ENCODE measurements around the gene PGM5. TPM values are rescaled to one million over a fixed set of nuclear protein-coding genes. Genes with fewer than 3 reads are reported as not detected.

Gene PGM5
- total and polyA plus RNA-seq, 2 experiments from 2014 or later = 0.11 to 0.46 TPM

DNA sequence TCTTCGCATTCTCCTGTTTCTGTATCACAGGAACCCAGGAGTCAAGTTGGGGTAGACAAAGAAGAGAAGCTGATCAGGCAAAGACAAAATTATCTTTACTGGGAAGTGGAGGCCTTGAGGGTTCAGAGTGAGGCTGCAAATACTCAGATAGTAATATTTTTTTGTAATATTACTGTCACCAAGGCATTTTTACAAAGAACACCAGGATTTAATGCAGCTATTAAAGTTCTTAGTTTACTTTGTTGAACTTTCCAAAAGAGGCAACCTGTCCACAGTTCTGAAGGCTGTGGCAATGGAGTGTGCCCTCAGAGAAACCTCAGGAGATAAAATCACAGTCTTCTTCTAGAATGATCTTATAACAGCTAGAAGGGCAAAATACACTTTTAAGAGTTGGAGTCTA lies 74.9 kb downstream of the PGM5 start:
- no peak overlapping the region for H3K4me3 ChIP-seq
- H2AFZ ChIP-seq = no peak overlapping the region
- no peaks in the 10 kb centered on the region for H3F3A ChIP-seq (ENCODE audit: insufficient read depth)
- in situ Hi-C loops (cut with MboI) = no loop called here
- H3K9me2 ChIP-seq (ENCODE audit: insufficient read depth) = no peaks in the 10 kb centered on the region
- no peak for DNase-seq
- H3K9ac ChIP-seq = no peak overlapping the region
- H3K27me3 ChIP-seq (replicated peaks; ENCODE audit: insufficient read depth) = no peaks in the 10 kb centered on the region
- H3K79me2 ChIP-seq (ENCODE audit: insufficient read depth) = no peaks in the 10 kb centered on the region
- H3K27ac ChIP-seq = no peak overlapping the region
- H3K9me3 ChIP-seq (ENCODE audit: low read depth) = no peaks in the 10 kb centered on the region
- H3K4me2 ChIP-seq (ENCODE audit: unreplicated experiment) = no peak overlapping the region
- no peaks in the 10 kb centered on the region for H4K20me1 ChIP-seq (ENCODE audit: insufficient read depth)
- no peaks in the 10 kb centered on the region for H3K36me3 ChIP-seq (ENCODE audit: low read depth)
- no peak for TF ChIP-seq EZH2 (IDR thresholded peaks at IDR 0.05; ENCODE audit: insufficient read depth, poor library complexity, severe bottlenecking)
- TF ChIP-seq EZH2phosphoT487 (IDR thresholded peaks at IDR 0.05; ENCODE audit: insufficient read depth, low read depth) = no peak
- no peaks in the 10 kb centered on the region for H3K4me1 ChIP-seq (ENCODE audit: insufficient read depth)
- 47 to 63% methylated on average over 1 of the region's 1 CpG for WGBS, 2 experiments (ENCODE audit: low coverage in 1 of 2, low lambda C conversion rate in 2 of 2, missing lambda C conversion rate in 2 of 2)

DNA sequence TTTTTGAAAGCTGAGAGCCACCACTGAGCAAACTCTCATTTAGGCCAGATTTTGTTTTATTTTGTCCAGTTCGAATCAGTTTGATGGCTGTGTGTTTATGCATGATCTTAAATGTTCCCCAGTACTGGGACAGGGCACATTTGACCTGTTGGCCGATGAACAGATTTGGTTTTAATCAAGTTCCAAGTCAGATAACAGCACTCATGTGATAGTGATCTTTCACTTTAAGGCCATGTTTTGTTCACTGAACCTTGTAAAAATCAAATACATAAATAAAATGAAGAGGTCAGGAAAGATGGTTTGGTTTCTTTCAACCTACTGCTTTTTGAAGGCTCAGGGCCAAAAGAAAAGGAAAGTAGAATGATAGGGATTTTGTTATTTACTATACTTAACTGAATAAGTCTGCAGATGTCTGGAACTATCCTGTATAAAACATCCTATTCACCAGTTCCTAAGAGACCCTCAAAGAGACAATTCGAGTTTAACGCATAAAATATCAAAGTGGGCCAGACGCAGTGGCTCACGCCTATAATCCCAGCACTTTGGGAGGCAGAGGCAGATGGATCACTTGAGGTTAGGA lies 77.2 kb downstream of the PGM5 start:
- TF ChIP-seq EZH2phosphoT487 (IDR thresholded peaks at IDR 0.05; ENCODE audit: insufficient read depth, low read depth) (no peak), EZH2 (IDR thresholded peaks at IDR 0.05; ENCODE audit: insufficient read depth, poor library complexity, severe bottlenecking) (no peak)

DNA sequence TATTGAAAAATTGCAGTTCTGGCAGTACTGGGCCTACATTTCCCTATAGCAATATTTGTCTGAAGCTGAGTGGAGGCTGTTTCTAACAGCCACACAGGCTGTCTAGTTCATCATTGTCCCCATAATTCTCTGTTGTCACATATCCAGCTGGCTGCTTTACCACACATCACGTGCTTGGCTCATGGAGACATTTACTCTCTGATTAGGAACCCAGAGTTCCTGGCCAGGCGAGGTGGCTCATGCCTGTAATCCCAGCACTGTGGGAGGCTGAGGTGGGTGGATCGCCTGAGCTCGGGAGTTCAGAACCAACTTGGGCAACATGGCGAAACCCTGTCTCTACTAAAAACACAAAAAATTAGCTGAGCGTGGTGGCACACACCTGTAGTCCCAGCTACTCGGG lies 81.4 kb downstream of the PGM5 start:
- no peak overlapping the region for H2AFZ ChIP-seq
- H3K9me2 ChIP-seq (ENCODE audit: insufficient read depth) = no peaks in the 10 kb centered on the region
- no peak for DNase-seq
- no peaks in the 10 kb centered on the region for H4K20me1 ChIP-seq (ENCODE audit: insufficient read depth)
- no peak overlapping the region for H3K9ac ChIP-seq
- H3K4me1 ChIP-seq (ENCODE audit: insufficient read depth) = no peaks in the 10 kb centered on the region
- H3K27me3 ChIP-seq (replicated peaks; ENCODE audit: insufficient read depth) = no peaks in the 10 kb centered on the region
- no peak overlapping the region for H3K4me3 ChIP-seq
- WGBS, 2 experiments (ENCODE audit: low coverage in 1 of 2, low lambda C conversion rate in 2 of 2, missing lambda C conversion rate in 2 of 2) = 52 to 57% methylated on average over 7 of the region's 7 CpGs
- no peaks in the 10 kb centered on the region for H3K79me2 ChIP-seq (ENCODE audit: insufficient read depth)
- H3K27ac ChIP-seq = no peak overlapping the region
- no peaks in the 10 kb centered on the region for H3K9me3 ChIP-seq (ENCODE audit: low read depth)
- in situ Hi-C loops (cut with MboI) = no loop called here
- H3F3A ChIP-seq (ENCODE audit: insufficient read depth) = no peaks in the 10 kb centered on the region
- no peaks in the 10 kb centered on the region for H3K36me3 ChIP-seq (ENCODE audit: low read depth)
- TF ChIP-seq EZH2phosphoT487 (IDR thresholded peaks at IDR 0.05; ENCODE audit: insufficient read depth, low read depth) = no peak
- TF ChIP-seq EZH2 (IDR thresholded peaks at IDR 0.05; ENCODE audit: insufficient read depth, poor library complexity, severe bottlenecking) = no peak
- no peak overlapping the region for H3K4me2 ChIP-seq (ENCODE audit: unreplicated experiment)

More for the DNA sequence above, 77.2 kb downstream of the PGM5 start:
- Histone ChIP-seq H3K36me3 (ENCODE audit: low read depth) (no peaks in the 10 kb centered on the region), H3K27ac (no peak overlapping the region), H3K9ac (no peak overlapping the region), H2AFZ (no peak overlapping the region), H3K4me3 (no peak overlapping the region), H3F3A (ENCODE audit: insufficient read depth) (no peaks in the 10 kb centered on the region), H4K20me1 (ENCODE audit: insufficient read depth) (no peaks in the 10 kb centered on the region), H3K9me2 (ENCODE audit: insufficient read depth) (no peaks in the 10 kb centered on the region), H3K4me2 (ENCODE audit: unreplicated experiment) (no peak overlapping the region), H3K9me3 (ENCODE audit: low read depth) (no peaks in the 10 kb centered on the region), H3K27me3 (replicated peaks; ENCODE audit: insufficient read depth) (no peaks in the 10 kb centered on the region), H3K79me2 (ENCODE audit: insufficient read depth) (no peaks in the 10 kb centered on the region), H3K4me1 (ENCODE audit: insufficient read depth) (no peaks in the 10 kb centered on the region)
- 52 to 58% methylated on average over 6 of the region's 6 CpGs for WGBS, 2 experiments (ENCODE audit: low coverage in 1 of 2, low lambda C conversion rate in 2 of 2, missing lambda C conversion rate in 2 of 2)
- in situ Hi-C loops (cut with MboI) = no loop called here
- DNase-seq = no peak

DNA sequence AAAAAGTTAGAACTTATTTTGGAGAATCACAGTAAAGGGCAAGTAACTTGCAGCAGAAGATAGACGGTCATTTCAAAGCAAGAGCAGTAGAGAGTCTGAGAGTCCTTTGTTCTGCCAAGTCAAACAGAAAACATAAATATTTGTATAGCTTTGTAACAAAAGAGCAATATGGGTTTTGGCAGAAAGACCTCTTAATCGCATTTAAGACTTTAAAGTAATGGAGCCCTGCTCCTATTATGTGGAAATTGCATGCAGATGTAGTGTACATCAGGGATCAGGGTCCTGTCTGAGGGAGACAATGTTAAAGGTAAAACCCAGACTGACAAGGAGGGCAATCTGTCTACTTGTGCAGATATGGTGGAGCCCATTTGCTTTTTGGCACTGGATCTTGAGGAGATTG lies 87.2 kb downstream of the PGM5 start:
- Histone ChIP-seq H3K4me2 (ENCODE audit: unreplicated experiment) (no peak overlapping the region), H3K9me3 (ENCODE audit: low read depth) (no peaks in the 10 kb centered on the region), H3K4me3 (no peak overlapping the region), H3K9ac (no peak overlapping the region), H4K20me1 (ENCODE audit: insufficient read depth) (no peaks in the 10 kb centered on the region), H3K27me3 (replicated peaks; ENCODE audit: insufficient read depth) (no peaks in the 10 kb centered on the region), H3F3A (ENCODE audit: insufficient read depth) (no peaks in the 10 kb centered on the region), H3K79me2 (ENCODE audit: insufficient read depth) (no peaks in the 10 kb centered on the region), H3K9me2 (ENCODE audit: insufficient read depth) (no peaks in the 10 kb centered on the region), H3K27ac (no peak overlapping the region), H2AFZ (no peak overlapping the region), H3K4me1 (ENCODE audit: insufficient read depth) (no peaks in the 10 kb centered on the region), H3K36me3 (ENCODE audit: low read depth) (no peaks in the 10 kb centered on the region)
- TF ChIP-seq EZH2phosphoT487 (IDR thresholded peaks at IDR 0.05; ENCODE audit: insufficient read depth, low read depth) (no peak), EZH2 (IDR thresholded peaks at IDR 0.05; ENCODE audit: insufficient read depth, poor library complexity, severe bottlenecking) (no peak)
- in situ Hi-C loops (cut with MboI) = no loop called here
- no peak for DNase-seq
- 13 to 14% methylated on average over 2 of the region's 2 CpGs for WGBS, 2 experiments (ENCODE audit: low coverage in 1 of 2, low lambda C conversion rate in 2 of 2, missing lambda C conversion rate in 2 of 2)

DNA sequence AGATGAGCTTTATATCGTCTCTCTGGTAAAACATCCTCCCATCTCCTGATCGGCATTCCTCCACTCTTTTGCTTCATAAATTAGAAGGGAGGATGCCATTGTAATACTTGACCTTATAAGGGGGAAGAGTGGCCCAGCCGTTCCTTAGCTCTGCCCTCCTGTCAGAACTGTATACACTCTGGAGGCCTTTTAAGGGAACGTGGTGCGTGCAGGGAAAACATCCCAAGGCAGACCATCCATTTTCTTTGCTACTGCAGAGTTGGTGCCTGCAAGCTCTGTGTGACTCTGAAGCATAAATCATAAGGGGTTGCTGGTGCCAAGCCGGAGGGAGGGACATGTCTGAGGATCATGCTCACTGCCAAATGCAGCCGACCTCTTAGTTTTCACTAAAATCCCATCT lies 90.4 kb downstream of the PGM5 start:
- 4 to 7% methylated on average over 7 of the region's 7 CpGs for WGBS, 2 experiments (ENCODE audit: low coverage in 1 of 2, low lambda C conversion rate in 2 of 2, missing lambda C conversion rate in 2 of 2)
- no peak for DNase-seq
- no peak overlapping the region for H3K4me2 ChIP-seq (ENCODE audit: unreplicated experiment)

More for the DNA sequence above, 90.4 kb downstream of the PGM5 start:
- no peak overlapping the region for H2AFZ ChIP-seq
- H3K4me1 ChIP-seq (ENCODE audit: insufficient read depth) = no peaks in the 10 kb centered on the region
- H3K4me3 ChIP-seq = no peak overlapping the region
- no peak overlapping the region for H3K9ac ChIP-seq
- no peaks in the 10 kb centered on the region for H3F3A ChIP-seq (ENCODE audit: insufficient read depth)
- no peaks in the 10 kb centered on the region for H3K36me3 ChIP-seq (ENCODE audit: low read depth)
- in situ Hi-C loops (cut with MboI) = no loop called here
- H3K79me2 ChIP-seq (ENCODE audit: insufficient read depth) = no peaks in the 10 kb centered on the region
- no peak overlapping the region for H3K27ac ChIP-seq
- TF ChIP-seq EZH2phosphoT487 (IDR thresholded peaks at IDR 0.05; ENCODE audit: insufficient read depth, low read depth) (no peak), EZH2 (IDR thresholded peaks at IDR 0.05; ENCODE audit: insufficient read depth, poor library complexity, severe bottlenecking) (no peak)
- H3K9me2 ChIP-seq (ENCODE audit: insufficient read depth) = no peaks in the 10 kb centered on the region
- no peaks in the 10 kb centered on the region for H3K27me3 ChIP-seq (replicated peaks; ENCODE audit: insufficient read depth)
- no peaks in the 10 kb centered on the region for H4K20me1 ChIP-seq (ENCODE audit: insufficient read depth)
- H3K9me3 ChIP-seq (ENCODE audit: low read depth) = no peaks in the 10 kb centered on the region
